Thymus (tissue), 11 donors: Measurements from ENCODE around the gene SH3RF3. TPM values are rescaled to one million over a fixed set of nuclear protein-coding genes. Genes with fewer than 3 reads are reported as not detected.

Source experiments
- DNase-seq, 9 donors: peaks; one replicate each; pipeline ENCODE4 v3.0.0-alpha.2; 2013; ENCODE audit warnings: low spot score in 9 of 9, low read depth in 6 of 9, missing footprints in 1 of 9
- H3K27ac ChIP-seq, 2 donors: one replicate each; pipeline ENCODE4 v1.5.1; 2013; ENCODE audit warnings: control low read depth in 1 of 2, low read depth in 1 of 2, low read length in 1 of 2, mild to moderate bottlenecking in 1 of 2, moderate library complexity in 1 of 2
- H3K27me3 ChIP-seq, 2 donors: one replicate each; pipeline ENCODE4 v1.5.1; 2013; ENCODE audit warnings: low read length in 1 of 2; ENCODE audit not compliant: control insufficient read depth in 2 of 2, insufficient read depth in 1 of 2
- H3K36me3 ChIP-seq, 2 donors: one replicate each; pipeline ENCODE4 v1.5.1; 2013; ENCODE audit warnings: low read length in 1 of 2, mild to moderate bottlenecking in 1 of 2, moderate library complexity in 1 of 2; ENCODE audit not compliant: control insufficient read depth in 2 of 2, insufficient read depth in 2 of 2
- H3K4me1 ChIP-seq, 2 donors: one replicate each; pipeline ENCODE4 v1.5.1; 2013; ENCODE audit warnings: low read length in 2 of 2; ENCODE audit not compliant: control insufficient read depth in 2 of 2, insufficient read depth in 2 of 2
- H3K4me3 ChIP-seq, 2 donors: one replicate each; pipeline ENCODE4 v1.5.1; 2013; ENCODE audit warnings: low read length in 2 of 2, control low read depth in 1 of 2, mild to moderate bottlenecking in 1 of 2
- H3K9me3 ChIP-seq, 2 donors: one replicate each; pipeline ENCODE4 v1.5.1; 2013; ENCODE audit warnings: low read length in 1 of 2, mild to moderate bottlenecking in 1 of 2; ENCODE audit not compliant: control insufficient read depth in 2 of 2, insufficient read depth in 1 of 2
- WGBS: extraction: QIAGEN DNeasy Blood & Tissue Kit; methylation state at CpG from one replicate; pipeline ENCODE4 v1.1.7; 2013; 5-methylcytosine and 5-hydroxymethylcytosine counted together
- polyA plus RNA-seq: library from polyadenylated mRNA; stranded (reverse); fragments of 200-250 nt; gene quantifications from one replicate; pipeline ENCODE4 v1.2.3, GENCODE V29; 2013
- total RNA-seq: library from RNA; stranded (reverse); fragments of 120-200 nt; gene quantifications from one replicate; pipeline ENCODE4 v1.2.4, GENCODE V29; 2013
- donor health status: healthy.

Gene SH3RF3
- total and polyA plus RNA-seq, 2 donors: 3.2 to 8.2 TPM

- 93% methylated on average over 6 of the region's 6 CpGs for WGBS
These were observed 413.4 kb downstream of the SH3RF3 start for GRCh38 chr2:109542384-109542783.

GRCh38 chr2:109545828-109546713 is 417.1 kb downstream of the SH3RF3 start:
- no peak overlapping the region for H3K4me3 ChIP-seq
- DNase-seq: peak in 8 of 9 donors; percentile 8 to 67 (median 40)
- no peaks in the 10 kb centered on the region for H3K9me3 ChIP-seq
- H3K27me3 ChIP-seq: peaks cover 0 to 3% of the 10 kb centered on the region in 2 donors
- H3K36me3 ChIP-seq: no peaks in the 10 kb centered on the region
- 42% methylated on average over 10 of the region's 10 CpGs for WGBS
- H3K4me1 ChIP-seq: no peaks in the 10 kb centered on the region
- H3K27ac ChIP-seq: no peak overlapping the region

More at GRCh38 chr2:109542384-109542783, 413.4 kb downstream of the SH3RF3 start:
- no peaks in the 10 kb centered on the region for H3K36me3 ChIP-seq
- H3K27me3 ChIP-seq: peaks cover 0 to 5% of the 10 kb centered on the region in 2 donors
- no peak overlapping the region for H3K27ac ChIP-seq
- H3K4me1 ChIP-seq: no peaks in the 10 kb centered on the region
- H3K9me3 ChIP-seq: no peaks in the 10 kb centered on the region
- no peak for DNase-seq
- H3K4me3 ChIP-seq: no peak overlapping the region

- DNase-seq: no peak
- Histone ChIP-seq H3K4me3 (no peak overlapping the region), H3K27me3 (peaks cover 0 to 3% of the 10 kb centered on the region in 2 donors), H3K27ac (no peak overlapping the region), H3K9me3 (no peaks in the 10 kb centered on the region), H3K36me3 (no peaks in the 10 kb centered on the region), H3K4me1 (no peaks in the 10 kb centered on the region)
- 97% methylated on average over 2 of the region's 2 CpGs for WGBS
These were observed 418.3 kb downstream of the SH3RF3 start for GRCh38 chr2:109547280-109547679.

- Histone ChIP-seq H3K27me3 (peaks cover 0 to 3% of the 10 kb centered on the region in 2 donors), H3K27ac (no peak overlapping the region), H3K4me1 (no peaks in the 10 kb centered on the region), H3K4me3 (no peak overlapping the region), H3K9me3 (no peaks in the 10 kb centered on the region), H3K36me3 (no peaks in the 10 kb centered on the region)
- no peak for DNase-seq
- 97% methylated on average over 4 of the region's 4 CpGs for WGBS
These were observed 420.1 kb downstream of the SH3RF3 start for GRCh38 chr2:109549016-109549590.

Other genes starting within 250 kb of the SH3RF3 start
- gene EDAR, start 140.0 kb upstream of the SH3RF3 start, total RNA-seq: 0.33 TPM
- 1.3 TPM for gene EDAR, start 140.0 kb upstream of the SH3RF3 start, polyA plus RNA-seq